HepG2 (cell line): ENCODE results near the gene CNPPD1. TPM values are rescaled to one million over a fixed set of nuclear protein-coding genes. Genes with fewer than 3 reads are reported as not detected.

Experiments
- ADNP ChIP-seq: sonication (generic); formaldehyde crosslinking; IDR thresholded peaks from 2 replicates; pipeline ENCODE4 v1.4.0; 2020; ENCODE audit warnings: missing genetic modification reagents
- BHLHE40 ChIP-seq: IDR thresholded peaks from 2 replicates; pipeline ENCODE4 v1.6.1; 2011; ENCODE audit warnings: low read length, improper control_type of control experiment
- CC2D1A ChIP-seq: sonication (generic); formaldehyde crosslinking; IDR thresholded peaks from 2 replicates; pipeline ENCODE4 v1.8.1; 2023; ENCODE audit warnings: mild to moderate bottlenecking, missing genetic modification reagents
- JUN ChIP-seq: sonication (generic); formaldehyde crosslinking; IDR thresholded peaks from 2 replicates; pipeline ENCODE4 v1.4.0; 2020; ENCODE audit warnings: mild to moderate bottlenecking, missing genetic modification reagents
- KAT2B ChIP-seq: fragments of 150-350 bp; IDR thresholded peaks from 2 replicates; pipeline ENCODE4 v1.6.1; 2014; ENCODE audit warnings: low read depth, low read length, borderline replicate concordance
- LRRFIP1 ChIP-seq: sonication (generic); formaldehyde crosslinking; conservative IDR thresholded peaks from 2 replicates; pipeline ENCODE4 v1.4.0; 2020; ENCODE audit warnings: missing genetic modification reagents
- MBNL3 ChIP-seq: fragments of 250-450 bp; sonication (Bioruptor Pico); conservative IDR thresholded peaks from 2 replicates; pipeline ENCODE4 v1.8.0; 2022; ENCODE audit warnings: mild to moderate bottlenecking, inconsistent platforms
- MED13 ChIP-seq: sonication (generic); formaldehyde crosslinking; IDR thresholded peaks from 2 replicates; pipeline ENCODE4 v1.5.0; 2020; ENCODE audit warnings: missing genetic modification reagents
- MTF1 ChIP-seq: sonication (generic); formaldehyde crosslinking; IDR thresholded peaks from 2 replicates; pipeline ENCODE4 v1.5.0; 2020; ENCODE audit warnings: missing genetic modification reagents
- NCOA5 ChIP-seq: sonication (generic); formaldehyde crosslinking; IDR thresholded peaks from 2 replicates; pipeline ENCODE4 v1.4.0; 2020; ENCODE audit warnings: missing genetic modification reagents
- NFIB ChIP-seq: sonication (generic); formaldehyde crosslinking; IDR thresholded peaks from 2 replicates; pipeline ENCODE4 v1.9.0; 2021; ENCODE audit warnings: missing genetic modification reagents, mild to moderate bottlenecking, borderline replicate concordance
- PHB2 ChIP-seq: fragments of 450-650 bp; IDR thresholded peaks from 2 replicates; pipeline ENCODE4 v1.6.1; 2018; ENCODE audit not compliant: partially characterized antibody
- PRDM4 ChIP-seq: sonication (generic); formaldehyde crosslinking; IDR thresholded peaks from 2 replicates; pipeline ENCODE4 v1.9.0; 2021; ENCODE audit warnings: missing genetic modification reagents, borderline replicate concordance
- RAD21 ChIP-seq: fragments of 450-650 bp; formaldehyde crosslinking; IDR thresholded peaks from 2 replicates; pipeline ENCODE4 v1.5.0; 2020; ENCODE audit warnings: mild to moderate bottlenecking
- SIN3B ChIP-seq: fragments of 150-350 bp; IDR thresholded peaks from 2 replicates; pipeline ENCODE4 v1.6.1; 2014; ENCODE audit warnings: low read length
- TAF1 ChIP-seq: sonication (generic); formaldehyde crosslinking; IDR thresholded peaks from 2 replicates; pipeline ENCODE4 v1.4.0; 2020; ENCODE audit warnings: missing genetic modification reagents
- THRA ChIP-seq: sonication (generic); formaldehyde crosslinking; IDR thresholded peaks from 2 replicates; pipeline ENCODE4 v1.4.0; 2020; ENCODE audit warnings: missing genetic modification reagents, borderline replicate concordance
- ZBTB38 ChIP-seq: sonication (generic); formaldehyde crosslinking; IDR thresholded peaks from 2 replicates; pipeline ENCODE4 v1.5.1; 2020; ENCODE audit warnings: mild to moderate bottlenecking, missing genetic modification reagents
- ZBTB43 ChIP-seq: sonication (generic); formaldehyde crosslinking; conservative IDR thresholded peaks from 2 replicates; pipeline ENCODE4 v1.4.0; 2020; ENCODE audit warnings: missing genetic modification reagents
- ZFAT ChIP-seq: sonication (generic); formaldehyde crosslinking; conservative IDR thresholded peaks from 2 replicates; pipeline ENCODE4 v1.8.1; 2023; ENCODE audit warnings: missing genetic modification reagents, inconsistent platforms
- ZNF274 ChIP-seq: sonication (generic); formaldehyde crosslinking; IDR thresholded peaks from 2 replicates; pipeline ENCODE4 v1.5.1; 2020; ENCODE audit warnings: mild to moderate bottlenecking, missing genetic modification reagents
- ZNF33B ChIP-seq: sonication (generic); formaldehyde crosslinking; IDR thresholded peaks from 2 replicates; pipeline ENCODE4 v1.5.1; 2020; ENCODE audit warnings: mild to moderate bottlenecking, missing genetic modification reagents
- ZNF598 ChIP-seq: sonication (generic); formaldehyde crosslinking; IDR thresholded peaks from 2 replicates; pipeline ENCODE4 v1.5.1; 2020; ENCODE audit warnings: mild to moderate bottlenecking, missing genetic modification reagents, borderline replicate concordance
- ZNF747 ChIP-seq: sonication (generic); formaldehyde crosslinking; IDR thresholded peaks from 2 replicates; pipeline ENCODE4 v1.8.1; 2023; ENCODE audit warnings: missing genetic modification reagents, mild to moderate bottlenecking, borderline replicate concordance
- ZNF788 ChIP-seq: sonication (generic); formaldehyde crosslinking; IDR thresholded peaks from 2 replicates; pipeline ENCODE4 v1.5.0; 2020; ENCODE audit warnings: mild to moderate bottlenecking, missing genetic modification reagents, borderline replicate concordance
- polyA plus RNA-seq, 8 experiments: library from polyadenylated mRNA; depleted of rRNA in 3 of 8; stranded (reverse) in 7 of 8; unstranded in 1 of 8; fragments of >200 nt; fragmentation: Illumina TruSeq in 4 of 8; extraction: Trizol in 4 of 8; gene quantifications; 2 replicates each; pipeline versions ENCODE4 v1.2.1 to v1.2.3, GENCODE V29; 2011 to 2016; ENCODE audit warnings: low read depth in 4 of 8, missing spikeins in 1 of 8, mixed read lengths in 1 of 8; ENCODE audit not compliant: insufficient read depth in 1 of 8
- total RNA-seq, 5 experiments: library from RNA; depleted of rRNA; stranded (reverse); fragments of >200 nt; fragmentation: Illumina TruSeq; extraction: Trizol; gene quantifications; 2 replicates each; pipeline ENCODE4 v1.2.3, GENCODE V29; 2016; ENCODE audit warnings: low read depth in 1 of 5

Gene CNPPD1
- total and polyA plus RNA-seq, 2 of the 13 experiments (the other 11 are each of a cell fraction or from before 2014, with no cell fraction given): 35.5 to 49.4 TPM

GRCh38 chr2:219218217-219218731 lies 41.5 kb upstream of the CNPPD1 start (continued):
- TF ChIP-seq TAF1 (CRISPR knock-in tag): no peak
- peak; percentile 47; the same call in 1 of the 2 replicates for TF ChIP-seq NCOA5
- TF ChIP-seq BHLHE40: no peak
- TF ChIP-seq ZBTB43 (CRISPR knock-in tag): no peak
- TF ChIP-seq THRA (CRISPR knock-in tag): no peak
- no peak; the same call in 1 of the 2 replicates for TF ChIP-seq MBNL3 (CRISPR knock-in tag)
- no peak for TF ChIP-seq JUN
- no peak for TF ChIP-seq ZNF788 (CRISPR knock-in tag)
- peak; percentile 9; the same call in 1 of the 2 replicates for TF ChIP-seq ZNF747 (CRISPR knock-in tag)
- TF ChIP-seq ZBTB38 (CRISPR knock-in tag): no peak
- TF ChIP-seq KAT2B: no peak
- 0 out of 2 replicates have a peak, but pooled peaks have one; percentile 45 for TF ChIP-seq ZFAT (CRISPR knock-in tag)
- peak; percentile 70; the same call in 1 of the 2 replicates for TF ChIP-seq MTF1 (CRISPR knock-in tag)
- TF ChIP-seq PRDM4 (CRISPR knock-in tag): no peak
- TF ChIP-seq PHB2: no peak
- no peak for TF ChIP-seq ZNF33B (CRISPR knock-in tag)
- TF ChIP-seq ZNF598 (CRISPR knock-in tag): 0 out of 2 replicates have a peak, but pooled peaks have one; percentile 93
- TF ChIP-seq ZNF274: no peak
- no peak for TF ChIP-seq SIN3B
- TF ChIP-seq CC2D1A (CRISPR knock-in tag): no peak
- TF ChIP-seq ADNP (CRISPR knock-in tag): no peak
- TF ChIP-seq MED13 (CRISPR knock-in tag): no peak
- 0 out of 2 replicates have a peak, but pooled peaks have one; percentile 22 for TF ChIP-seq RAD21 (CRISPR knock-in tag)
- TF ChIP-seq LRRFIP1 (CRISPR knock-in tag): no peak
- TF ChIP-seq NFIB (CRISPR knock-in tag): peak; percentile 97
